ENCODE results near the gene DLG1.

Gene DLG1

DNA sequence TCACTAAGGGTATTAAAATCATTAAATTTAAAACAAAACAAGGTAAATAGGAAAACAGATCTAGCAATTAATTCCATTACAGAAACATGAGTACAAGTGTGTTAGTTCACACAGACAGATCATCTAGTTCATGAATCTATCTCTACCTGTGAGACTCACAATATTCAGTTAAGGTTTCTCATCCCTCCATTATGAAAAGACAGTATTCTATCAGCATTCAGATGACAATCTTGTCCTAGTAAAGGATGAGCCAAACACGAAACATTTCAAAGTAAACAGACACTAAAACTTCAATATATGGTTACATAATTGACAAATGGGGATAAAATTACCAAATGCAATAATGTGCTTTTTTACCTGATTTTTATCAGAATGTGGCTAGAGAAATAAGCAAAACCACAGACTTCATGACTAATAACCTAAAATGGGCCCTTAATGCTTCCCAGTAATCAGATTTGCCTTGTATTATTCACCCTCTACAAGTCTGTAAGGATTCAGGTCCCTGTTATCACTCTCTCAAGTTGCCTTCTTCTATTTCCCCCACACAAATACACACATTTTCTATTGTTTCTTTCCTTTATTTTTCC, 126.8 kb downstream of the DLG1 start:
- DNase-seq (ENCODE audit: low read depth): no peak

DNA sequence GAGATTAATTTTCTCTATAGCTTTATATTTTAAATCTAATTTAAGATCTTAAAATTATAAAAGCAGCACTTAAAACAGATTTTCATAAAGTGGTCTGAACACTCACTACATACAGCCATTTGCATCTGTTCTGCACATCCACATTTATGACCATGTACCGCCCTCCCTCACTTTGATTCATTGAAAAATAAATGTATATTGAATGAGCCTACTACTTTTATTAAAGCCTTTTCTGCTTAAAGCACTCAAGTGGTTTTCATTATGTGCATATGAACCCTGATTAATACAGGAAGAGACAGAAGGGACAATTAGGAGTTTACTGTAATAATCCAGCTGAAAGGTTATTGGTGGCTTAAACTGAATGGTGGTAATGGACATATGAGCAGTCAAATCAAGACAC, 129.4 kb downstream of the DLG1 start:
- no peak for DNase-seq (ENCODE audit: low read depth)

DNA sequence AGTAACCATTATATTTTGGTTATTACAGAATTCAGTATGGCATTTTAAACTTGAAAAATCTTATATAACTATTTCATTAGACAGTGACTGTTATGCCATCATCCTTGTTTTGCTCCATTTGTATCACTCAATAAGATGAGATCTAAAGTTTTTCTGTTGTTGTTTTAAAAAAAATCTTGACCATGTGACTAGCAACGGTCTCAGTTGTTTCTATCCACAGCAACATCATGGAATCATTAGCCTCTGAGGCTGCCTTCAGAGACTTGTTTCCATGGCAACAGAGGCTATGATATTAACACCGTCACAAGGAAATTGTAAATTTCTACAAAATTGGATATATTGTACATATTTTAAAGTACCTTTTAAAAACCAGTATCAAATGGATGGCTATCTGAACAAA, 129.8 kb downstream of the DLG1 start:
- no peak for DNase-seq (ENCODE audit: low read depth)

DNA sequence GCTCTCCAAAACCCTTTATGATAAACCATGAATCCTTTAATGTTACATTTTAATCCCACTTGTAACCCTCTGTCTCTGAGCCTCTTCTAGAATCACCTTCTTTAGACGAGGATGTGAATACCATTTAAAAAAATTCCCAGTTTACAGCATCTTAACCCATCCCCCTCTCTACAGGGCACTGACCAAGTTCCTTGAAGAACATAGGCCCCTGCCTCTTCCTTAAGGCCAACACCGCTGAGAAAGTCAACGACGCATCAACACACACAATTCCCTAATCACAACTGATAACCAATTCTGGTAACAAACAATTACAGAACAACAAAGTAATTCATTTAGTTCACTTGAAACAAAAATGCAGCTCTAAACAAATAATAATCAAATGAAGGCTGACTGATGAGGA, 130.3 kb downstream of the DLG1 start:
- no peak for DNase-seq (ENCODE audit: low read depth)

DNA sequence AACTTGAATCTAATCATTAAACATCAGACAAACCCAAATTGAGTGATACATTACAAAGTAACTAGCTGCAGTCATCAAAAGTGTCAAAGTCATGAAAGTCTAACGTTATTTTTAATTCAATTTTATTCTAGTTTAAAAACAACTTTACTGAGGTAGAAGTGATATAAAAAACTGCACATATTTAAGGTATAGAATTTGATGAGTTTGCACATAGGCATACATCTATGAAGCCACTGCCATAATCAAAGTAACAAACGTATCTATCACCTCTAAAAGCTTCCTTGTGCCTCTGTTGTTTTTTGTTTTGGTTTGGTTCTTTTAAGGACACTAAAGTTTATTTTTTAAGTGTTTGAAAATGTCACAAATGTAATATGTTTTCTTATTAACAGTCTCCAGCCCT, 130.9 kb downstream of the DLG1 start:
- DNase-seq (ENCODE audit: low read depth): no peak

DNA sequence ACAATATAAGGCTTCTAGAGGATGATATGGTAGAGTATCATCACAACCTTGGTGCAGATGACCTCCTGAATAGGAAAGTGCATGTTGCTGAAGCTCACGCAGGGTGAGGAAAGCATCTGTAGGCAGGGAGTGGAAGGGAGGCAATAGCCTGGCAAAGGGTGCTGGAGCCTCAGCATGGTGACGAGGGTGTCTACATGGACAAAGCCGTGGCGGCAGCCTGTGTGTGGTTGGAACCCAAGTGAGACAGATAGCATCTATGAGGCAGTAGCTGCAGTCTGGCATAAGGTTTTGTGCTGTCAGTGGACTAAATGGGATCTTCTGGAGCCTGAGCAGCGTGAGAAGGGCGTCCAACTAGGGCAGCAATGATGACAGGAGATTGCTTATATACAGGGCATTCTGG, 132.5 kb downstream of the DLG1 start:
- DNase-seq (ENCODE audit: low read depth): no peak

DNA sequence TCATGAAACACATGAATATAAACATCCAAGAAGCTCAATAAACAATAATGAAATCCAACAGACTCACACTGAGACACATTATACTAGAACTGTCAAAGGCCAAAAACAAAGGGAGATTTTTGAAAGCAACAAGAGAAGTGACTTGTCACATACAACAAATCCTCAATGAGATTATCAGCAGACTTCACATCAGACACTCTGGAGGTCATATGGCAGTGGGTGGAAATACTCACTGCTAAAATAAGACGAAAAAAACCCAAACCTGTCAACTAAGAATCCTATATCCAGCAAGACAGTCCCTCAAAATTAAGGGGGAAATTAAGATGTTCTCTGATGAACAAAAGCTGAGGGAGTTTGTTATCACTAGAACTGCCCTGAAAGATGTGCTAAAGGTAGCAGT, 143.4 kb downstream of the DLG1 start:
- no peak for DNase-seq (ENCODE audit: low read depth)

DNA sequence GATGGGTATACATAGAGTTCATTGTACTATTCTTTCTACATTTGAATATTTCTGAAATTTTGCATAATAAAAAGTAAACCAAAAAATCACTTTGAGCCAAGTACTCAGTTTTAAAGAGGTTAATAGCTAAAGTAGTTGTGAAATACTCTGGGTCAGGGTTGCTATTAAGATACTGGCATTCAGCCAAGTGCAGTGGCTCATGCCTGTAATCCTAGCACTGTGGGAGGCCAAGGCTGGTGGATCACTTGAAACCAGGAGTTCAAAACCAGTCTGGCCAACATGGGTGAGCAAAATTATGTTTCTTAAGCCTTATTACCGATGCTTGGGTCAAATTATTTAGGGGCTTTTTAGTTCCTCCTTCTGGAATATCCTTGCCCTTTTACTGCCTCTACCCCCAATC, 146.8 kb downstream of the DLG1 start:
- no peak for DNase-seq (ENCODE audit: low read depth)

DNA sequence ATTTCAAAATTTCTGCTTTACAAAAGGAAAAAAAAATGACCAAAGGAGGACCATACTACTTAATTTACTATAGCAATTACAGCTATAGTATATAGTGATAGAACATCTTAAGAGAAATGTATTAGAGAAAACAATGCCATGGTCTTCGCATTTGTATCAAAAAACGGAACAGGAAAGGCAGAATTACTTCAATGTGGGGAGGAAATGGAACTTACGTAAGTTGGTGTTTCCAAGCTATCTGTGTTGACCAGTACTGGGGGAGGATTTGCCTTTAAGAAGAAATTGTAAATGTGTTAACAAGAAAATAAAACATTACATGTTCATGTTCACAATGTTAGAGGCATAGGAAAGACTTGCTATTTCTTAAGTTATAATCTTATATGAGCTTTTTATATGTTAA, 148.9 kb downstream of the DLG1 start:
- DNase-seq (ENCODE audit: low read depth): no peak

DNA sequence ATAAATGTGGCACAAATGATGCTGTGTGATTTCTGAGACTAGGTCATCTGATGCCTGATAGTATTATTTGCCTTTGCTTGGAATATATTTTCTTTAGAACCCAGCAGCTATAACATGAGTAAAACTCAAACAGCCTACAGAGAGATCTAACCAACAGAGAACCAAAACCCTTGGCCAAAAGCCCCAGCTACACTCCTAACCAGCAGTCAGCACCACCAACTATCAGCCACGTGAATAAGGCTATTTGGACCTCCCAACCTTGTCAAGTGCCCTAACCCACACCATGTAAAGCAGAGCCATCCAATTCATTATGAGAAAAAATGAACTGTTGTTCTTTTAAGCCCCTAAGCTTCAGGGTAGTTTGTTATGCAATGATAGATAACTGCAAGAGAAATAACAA, 154.2 kb downstream of the DLG1 start:
- DNase-seq (ENCODE audit: low read depth): no peak

DNA sequence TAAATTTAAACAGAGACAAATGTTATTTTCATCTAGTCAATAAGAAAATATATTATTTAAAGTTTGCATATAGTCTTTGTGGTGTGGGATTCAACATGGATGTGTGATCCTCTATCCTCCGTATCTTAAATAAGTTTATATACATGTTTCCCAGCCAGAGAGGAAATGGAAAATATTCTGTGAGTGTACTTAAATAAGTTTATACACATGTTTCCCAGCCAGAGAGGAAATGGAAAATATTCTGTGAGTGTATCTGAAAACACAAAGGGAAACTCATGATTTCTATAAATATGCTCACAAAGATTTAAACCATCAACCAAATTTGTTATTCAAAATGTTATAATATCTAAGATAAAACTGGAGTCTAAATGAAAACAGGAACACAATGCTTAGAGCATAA, 158.8 kb downstream of the DLG1 start:
- no peak for DNase-seq (ENCODE audit: low read depth)

DNA sequence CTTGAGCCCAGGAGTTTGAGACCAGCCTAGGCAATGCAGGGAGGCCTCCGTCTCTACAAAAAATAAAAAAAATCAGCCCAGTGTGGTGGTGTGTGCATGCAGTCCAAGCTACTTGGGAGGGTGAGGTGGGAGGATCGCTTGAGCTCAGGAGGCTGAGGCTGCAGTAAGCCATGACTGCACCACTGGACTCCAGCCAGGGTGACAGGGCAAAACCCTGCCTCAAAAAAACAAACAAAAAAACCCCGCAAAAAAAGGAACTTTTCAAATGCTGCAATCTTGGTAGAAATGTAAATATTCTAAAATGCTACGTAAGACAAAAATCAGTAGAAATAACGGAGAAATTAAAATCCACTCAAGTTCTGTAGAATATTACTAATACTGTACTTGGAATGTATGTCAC, 160.7 kb downstream of the DLG1 start:
- no peak for DNase-seq (ENCODE audit: low read depth)

DNA sequence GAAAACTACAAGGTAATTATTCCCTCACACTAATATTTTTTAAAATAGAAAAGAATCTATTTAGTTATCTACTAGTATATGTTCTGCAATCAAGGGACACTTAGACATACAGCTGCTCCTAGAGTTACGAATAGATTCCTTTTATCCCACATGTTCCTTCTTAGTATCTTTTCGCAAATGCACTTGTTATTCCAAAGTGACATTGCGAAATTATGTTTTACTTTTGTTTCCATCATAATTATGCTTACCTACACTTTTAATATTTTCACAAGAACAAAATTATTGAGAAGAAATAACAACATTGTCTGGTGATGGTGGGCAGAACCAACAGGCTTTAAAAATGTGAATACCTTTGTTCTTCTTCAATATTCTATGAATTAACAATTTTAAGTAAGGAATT, 161.7 kb downstream of the DLG1 start:
- DNase-seq (ENCODE audit: low read depth): no peak

DNA sequence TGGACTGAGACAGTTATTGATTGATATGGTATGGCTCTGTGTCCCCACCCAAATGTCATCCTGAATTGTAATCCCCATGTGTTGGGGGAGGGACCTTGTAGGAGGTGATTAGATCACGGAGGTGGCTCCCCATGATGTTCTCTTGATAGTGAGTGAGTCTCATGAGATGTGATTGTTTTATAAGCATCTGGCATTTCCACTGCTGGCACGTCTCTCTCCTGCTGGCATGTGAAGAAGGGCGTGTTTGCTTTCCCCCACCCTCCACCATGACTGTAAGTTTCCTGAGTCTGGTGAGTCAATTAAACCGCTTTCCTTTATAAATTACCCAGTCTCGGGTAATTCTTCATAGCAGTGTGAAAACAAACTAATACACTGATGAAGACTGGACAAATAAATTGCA, 163.2 kb downstream of the DLG1 start:
- no peak for DNase-seq (ENCODE audit: low read depth)

DNA sequence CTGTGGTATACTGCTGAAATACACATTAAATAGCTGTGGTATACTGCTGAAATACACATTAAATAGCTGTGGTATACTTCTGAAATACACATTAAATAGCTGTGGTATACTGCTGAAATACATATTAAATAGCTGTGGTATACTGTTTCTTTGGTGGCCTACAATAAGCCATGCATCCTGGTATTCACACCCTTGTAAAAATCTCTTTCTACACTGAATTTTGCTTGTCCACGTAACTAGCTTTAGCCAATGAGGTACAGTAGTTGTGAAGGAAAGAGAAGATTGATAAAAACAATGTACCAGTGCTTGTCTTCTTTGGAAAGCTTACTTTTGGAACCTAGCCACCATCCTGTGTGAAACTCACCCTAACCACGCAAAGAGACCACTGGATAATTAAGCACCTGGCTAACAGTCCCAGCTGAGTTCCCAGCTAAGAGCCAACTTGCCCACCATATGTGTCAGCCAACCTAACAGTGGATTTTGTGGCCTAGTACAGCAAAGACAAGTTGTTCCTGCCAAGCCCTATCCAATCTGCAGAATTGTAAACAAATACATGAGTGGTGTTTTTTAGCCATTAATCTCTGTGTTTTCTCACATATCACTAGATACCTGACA, 165.4 kb downstream of the DLG1 start:
- DNase-seq (ENCODE audit: low read depth): no peak

DNA sequence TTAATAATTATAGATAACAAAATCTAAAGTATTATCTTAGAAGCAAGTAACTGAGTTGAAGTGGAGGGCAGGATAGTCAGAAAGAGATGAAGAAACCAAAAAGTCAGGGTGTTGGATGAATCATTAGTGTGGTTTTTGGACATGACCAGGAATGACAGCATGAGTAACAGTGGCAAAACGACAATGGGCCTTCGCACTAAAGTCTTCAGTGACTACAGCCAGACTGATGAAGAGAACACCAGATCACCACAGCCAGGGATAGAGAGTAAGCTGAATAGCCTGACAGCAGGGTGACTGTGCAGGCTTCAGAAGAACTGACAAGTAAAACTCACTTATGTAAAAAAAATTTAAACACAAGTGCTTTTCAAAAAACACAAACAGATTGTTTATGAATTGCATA, 172.8 kb downstream of the DLG1 start:
- no peak for DNase-seq (ENCODE audit: low read depth)

DNA sequence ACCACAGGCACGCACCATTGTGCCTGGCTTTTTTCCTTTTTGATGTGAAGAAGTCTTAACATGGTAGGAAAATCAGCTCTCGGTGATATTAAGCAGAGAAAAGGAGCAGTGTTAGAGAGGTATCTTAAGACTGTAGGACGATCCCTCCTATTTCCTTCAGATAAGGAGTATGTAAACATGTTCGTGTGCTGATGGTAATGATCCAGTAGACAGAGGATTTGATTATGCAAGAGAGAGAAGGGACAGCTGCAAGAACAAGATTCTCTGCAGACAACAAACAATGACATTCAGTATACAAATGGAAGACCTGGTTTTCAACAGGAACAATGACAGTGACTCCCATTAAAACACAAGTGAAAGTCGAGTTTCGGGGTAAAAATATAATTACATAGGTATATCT, 173.7 kb downstream of the DLG1 start:
- DNase-seq (ENCODE audit: low read depth): no peak

DNA sequence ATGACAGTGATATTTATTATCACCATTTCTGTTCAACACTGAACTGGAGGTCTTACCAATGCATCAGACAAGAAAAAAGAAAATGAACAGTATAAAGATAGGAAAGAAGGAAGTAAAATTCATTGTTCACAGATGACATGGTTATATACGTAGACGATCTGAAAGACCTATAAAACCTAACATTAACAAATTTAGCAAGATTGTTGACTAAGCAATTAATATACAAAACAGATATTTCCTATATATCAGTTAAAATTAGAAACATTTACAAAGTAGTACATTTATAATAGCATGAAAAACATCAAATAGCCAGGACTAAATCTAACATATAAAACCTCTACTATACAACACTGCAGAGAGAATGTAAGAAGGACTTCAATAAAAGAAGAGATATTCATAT, 176.0 kb downstream of the DLG1 start:
- no peak for DNase-seq (ENCODE audit: low read depth)

DNA sequence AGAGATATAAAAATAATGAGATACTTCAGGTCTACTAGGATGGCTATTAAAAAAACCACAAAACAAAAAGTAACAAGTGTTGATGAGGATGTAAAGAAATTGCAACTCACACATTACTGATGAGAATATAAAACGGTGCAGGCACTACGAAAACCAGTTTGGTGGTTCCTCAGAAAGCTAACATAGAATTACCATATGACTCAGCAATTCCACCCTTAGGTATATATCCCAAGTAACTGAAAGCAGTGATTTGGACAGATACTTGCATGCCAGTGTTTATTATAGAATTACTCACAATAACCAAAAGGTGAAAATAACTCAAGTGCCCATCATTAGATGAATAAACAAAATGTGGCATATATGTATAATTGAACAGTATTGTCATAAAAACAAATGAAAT, 181.3 kb downstream of the DLG1 start:
- DNase-seq (ENCODE audit: low read depth): no peak

DNA sequence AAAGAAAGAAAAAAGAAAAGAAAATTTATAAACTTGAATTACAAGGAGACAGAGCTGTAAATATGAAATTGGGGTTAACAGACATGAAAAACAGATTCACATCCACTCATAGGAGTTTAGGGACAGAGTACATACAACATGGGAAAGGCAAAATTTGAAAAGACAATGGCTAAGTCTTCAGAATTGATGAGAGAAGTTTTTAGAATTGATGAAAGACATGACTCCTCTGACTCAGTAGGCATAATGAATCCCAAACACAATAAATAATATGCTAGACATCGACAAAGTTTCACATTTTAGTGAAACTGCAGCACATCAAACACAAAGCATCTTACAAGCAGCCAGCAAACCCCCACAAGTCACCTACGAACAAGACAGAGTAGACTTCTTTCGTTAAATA, 184.4 kb downstream of the DLG1 start:
- no peak for DNase-seq (ENCODE audit: low read depth)

DNA sequence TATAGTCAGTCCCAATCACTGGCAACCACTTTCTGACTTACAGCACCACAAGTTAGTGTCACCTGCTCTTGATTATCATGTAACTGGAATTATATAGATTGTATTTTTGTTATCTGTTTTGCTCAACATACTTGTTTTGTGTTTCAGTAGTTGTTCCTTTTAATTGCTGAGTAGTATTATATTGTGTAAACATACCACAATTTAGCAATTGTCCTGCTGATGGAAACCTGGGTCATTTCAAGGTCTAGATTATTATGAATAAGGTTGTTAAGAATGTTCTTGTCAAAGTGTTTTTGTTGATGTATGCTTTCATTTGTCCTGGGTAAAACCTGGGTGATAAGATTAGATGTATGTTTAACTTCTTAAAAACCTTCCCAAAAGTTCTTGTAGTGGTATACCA, 186.7 kb downstream of the DLG1 start:
- DNase-seq (ENCODE audit: low read depth): no peak

DNA sequence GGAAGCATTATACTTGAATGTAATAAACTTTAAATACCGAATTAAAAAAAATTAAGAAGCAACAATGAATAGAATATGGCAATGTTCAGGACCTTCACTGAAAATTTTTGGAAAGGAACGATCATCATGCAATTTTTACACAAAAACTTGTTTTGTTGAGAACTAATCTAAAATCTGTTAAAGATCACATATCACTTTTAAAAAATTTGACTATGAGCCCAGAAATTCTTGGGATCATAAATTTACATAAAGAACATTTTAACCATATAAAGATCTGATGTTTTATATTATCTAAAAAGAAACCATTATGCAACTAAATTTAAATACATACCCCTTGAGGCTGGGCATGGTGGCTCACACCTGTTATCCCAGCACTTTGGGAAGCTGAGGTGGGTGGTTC, 192.6 kb downstream of the DLG1 start:
- no peak for DNase-seq (ENCODE audit: low read depth)

DNA sequence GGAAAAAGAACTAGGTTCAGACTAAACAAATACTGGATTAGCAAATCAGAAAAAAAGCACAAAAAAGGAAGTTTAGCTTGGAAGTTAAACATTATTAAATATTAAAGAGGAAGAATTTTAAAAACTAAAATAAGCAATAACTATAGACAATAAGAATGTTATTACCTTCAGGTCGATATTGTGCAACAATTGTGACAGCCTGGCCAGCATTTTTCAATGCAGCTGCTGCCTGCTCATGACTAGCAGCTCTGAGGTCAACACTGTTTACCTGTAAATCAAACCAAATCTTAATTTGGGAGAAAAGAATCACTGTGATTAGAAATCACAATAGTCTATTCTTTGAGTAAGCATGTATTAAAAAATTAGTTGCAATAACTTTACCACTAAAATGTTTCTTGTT, 193.7 kb downstream of the DLG1 start:
- DNase-seq (ENCODE audit: low read depth): no peak

DNA sequence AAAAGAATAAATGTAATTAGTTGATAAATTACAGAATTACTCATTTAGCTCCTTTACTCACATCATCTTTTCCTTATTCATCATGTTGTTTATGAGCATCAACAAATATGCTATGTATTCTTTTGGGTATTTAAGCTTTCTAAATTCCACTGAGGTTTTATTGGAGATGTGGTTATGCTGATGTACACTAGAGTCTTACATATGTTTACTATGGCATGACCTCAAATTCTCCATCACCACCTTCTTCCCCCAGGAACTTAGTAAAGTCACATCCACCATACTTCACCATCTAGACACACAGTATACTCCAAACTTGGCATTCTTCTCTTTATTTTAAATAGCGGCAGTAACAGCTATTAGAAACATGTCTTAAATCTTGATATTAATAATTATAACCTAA, 194.6 kb downstream of the DLG1 start:
- no peak for DNase-seq (ENCODE audit: low read depth)

DNA sequence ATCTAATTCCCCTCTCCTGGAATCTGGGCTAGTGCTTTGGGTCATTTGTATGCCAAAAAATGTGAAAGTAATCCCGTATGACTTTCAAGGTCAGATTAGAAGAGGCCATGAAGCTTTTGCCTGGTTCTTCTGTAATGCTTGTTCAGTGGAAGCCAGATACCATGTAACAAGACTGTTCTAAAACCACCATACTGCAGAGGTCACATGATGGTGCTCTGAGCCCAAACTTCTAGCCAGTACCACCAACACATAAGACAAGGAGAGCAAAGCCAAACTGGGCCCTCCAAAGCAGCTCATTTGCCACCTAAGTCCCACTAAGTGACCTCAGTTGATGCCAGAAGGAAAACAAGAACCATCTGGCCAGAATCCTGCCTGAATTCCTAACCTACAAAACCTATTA, 204.5 kb downstream of the DLG1 start:
- DNase-seq (ENCODE audit: low read depth): no peak
